Astrocyte (in vitro differentiated cells and primary cell): Measurements from ENCODE around the gene SIPA1.

Source experiments
- CTCF ChIP-seq: IDR thresholded peaks from 2 replicates; pipeline ENCODE4 v1.5.1; 2011; ENCODE audit warnings: low read depth, mild to moderate bottlenecking, inconsistent platforms, low read length, moderate library complexity; ENCODE audit not compliant: insufficient read depth
- EZH2 ChIP-seq: IDR thresholded peaks from 2 replicates; pipeline ENCODE4 v1.6.1; 2012; ENCODE audit warnings: mild to moderate bottlenecking, low read length, inconsistent platforms; ENCODE audit not compliant: insufficient read depth

DNA sequence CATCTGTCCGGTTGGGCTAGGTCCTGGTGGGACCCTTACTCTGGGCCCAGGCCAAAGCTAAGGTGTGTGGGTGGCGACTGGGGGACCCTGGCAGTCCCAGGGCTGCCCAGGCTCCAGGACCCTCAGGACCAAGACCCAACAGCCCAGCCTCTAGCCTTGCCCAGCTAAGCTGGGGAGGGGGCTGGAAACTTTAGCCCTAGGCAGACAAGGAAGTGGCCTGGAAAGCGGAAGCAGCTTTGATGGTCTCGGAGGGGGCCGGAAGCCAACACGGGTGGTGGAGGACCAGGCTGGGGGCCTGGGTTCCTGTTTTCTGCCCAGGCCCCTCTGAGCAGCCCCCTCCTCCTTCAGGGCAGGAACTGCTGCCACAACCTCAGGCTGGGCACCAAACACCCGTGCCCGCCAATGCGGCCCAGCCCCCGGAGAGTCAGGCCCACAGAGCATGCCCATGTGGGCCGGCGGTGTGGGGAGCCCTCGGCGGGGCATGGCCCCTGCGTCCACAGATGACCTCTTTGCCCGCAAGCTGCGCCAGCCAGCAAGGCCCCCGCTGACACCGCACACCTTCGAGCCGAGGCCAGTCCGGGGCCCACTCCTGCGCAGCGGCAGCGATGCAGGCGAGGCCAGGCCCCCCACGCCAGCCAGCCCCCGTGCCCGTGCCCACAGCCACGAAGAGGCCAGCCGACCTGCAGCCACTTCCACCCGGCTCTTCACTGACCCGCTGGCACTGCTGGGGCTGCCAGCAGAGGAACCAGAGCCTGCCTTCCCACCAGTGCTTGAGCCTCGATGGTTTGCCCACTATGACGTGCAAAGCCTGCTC, 2.8 kb downstream of the SIPA1 start:
- TF ChIP-seq CTCF (no peak), EZH2 (no peak)
